A673 (cell line): ENCODE results near the gene CUL4A. TPM values are rescaled to one million over a fixed set of nuclear protein-coding genes. Genes with fewer than 3 reads are reported as not detected.

Experiments used
- BruUV-seq: library from RNA; stranded (reverse); fragments of 400-500 nt; replicated peaks from 2 replicates; lab custom pipeline; 2021; lab: Mats Ljungman, UMichigan
- CTCF ChIA-PET: fragments of 300-600 bp; sonication (Branson Sonifier 250); formaldehyde crosslinking; loops from one replicate; lab custom pipeline; 2022; ENCODE audit warnings: antibody characterized with exemption; lab: Charles Lee
- POLR2A ChIA-PET: fragments of 300-600 bp; sonication (Branson Sonifier 250); formaldehyde crosslinking; loops from one replicate; lab custom pipeline; 2022; ENCODE audit warnings: antibody characterized with exemption; ENCODE audit not compliant: low non-redundant PET; lab: Charles Lee
- DNase-seq: peaks from one replicate; pipeline ENCODE4 v3.0.0-alpha.2; 2015; ENCODE audit warnings: low spot score
- H3K27ac ChIP-seq: fragments of 200-600 bp; sonication (generic); 2 replicates; pipeline ENCODE4 v1.5.1; 2016; ENCODE audit warnings: mixed run types, low read depth, mild to moderate bottlenecking, mixed read lengths, antibody characterized with exemption, low read length; ENCODE audit not compliant: poor library complexity, severe bottlenecking
- H3K27me3 ChIP-seq: fragments of 200-600 bp; sonication (generic); replicated peaks from 2 replicates; pipeline ENCODE4 v1.6.1; 2017; ENCODE audit warnings: mixed run types, low read depth, mild to moderate bottlenecking, mixed read lengths, antibody characterized with exemption, low read length; ENCODE audit not compliant: insufficient read depth, poor library complexity
- H3K36me3 ChIP-seq: fragments of 200-600 bp; sonication (generic); 2 replicates; pipeline ENCODE4 v1.6.1; 2016; ENCODE audit warnings: mixed run types, mild to moderate bottlenecking, mixed read lengths, antibody characterized with exemption, low read length; ENCODE audit not compliant: insufficient read depth, poor library complexity, severe bottlenecking
- H3K4me1 ChIP-seq: fragments of 200-600 bp; sonication (generic); 2 replicates; pipeline ENCODE4 v1.6.1; 2017; ENCODE audit warnings: mixed run types, mild to moderate bottlenecking, mixed read lengths, antibody characterized with exemption, low read length; ENCODE audit not compliant: insufficient read depth, poor library complexity, severe bottlenecking
- H3K4me3 ChIP-seq: fragments of 200-600 bp; sonication (generic); 2 replicates; pipeline ENCODE4 v1.5.1; 2016; ENCODE audit warnings: low read depth, mixed run types, mild to moderate bottlenecking, mixed read lengths, low read length; ENCODE audit not compliant: poor library complexity, severe bottlenecking
- H3K9me3 ChIP-seq: fragments of 200-600 bp; sonication (generic); 2 replicates; pipeline ENCODE4 v1.6.1; 2016; ENCODE audit warnings: mixed run types, low read depth, mild to moderate bottlenecking, mixed read lengths, antibody characterized with exemption, low read length; ENCODE audit not compliant: poor library complexity, severe bottlenecking
- EZH2 ChIP-seq: fragments of 200-600 bp; sonication (generic); IDR thresholded peaks from 2 replicates; pipeline ENCODE4 v1.6.1; 2017; ENCODE audit warnings: borderline replicate concordance, low read depth, mild to moderate bottlenecking, mixed read lengths, antibody characterized with exemption, low read length; ENCODE audit not compliant: poor library complexity, severe bottlenecking
- intact Hi-C: fragments of 100-400 bp; cut with micrococcal nuclease; formaldehyde crosslinking; loops from one replicate; pipeline ENCODE4 v1.10.0; 2022; ENCODE audit not compliant: unreplicated experiment
- total RNA-seq: library from RNA; stranded (reverse); gene quantifications from 2 replicates; pipeline ENCODE4 v1.2.3, GENCODE V29; 2021
- TF ChIP-seq, protein P1 (sequence below): fragments of 300-800, 200-600 bp; sonication (generic); conservative IDR thresholded peaks from 2 replicates; pipeline ENCODE4 v1.5.1; 2017; ENCODE audit warnings: low read depth, mild to moderate bottlenecking, antibody characterized with exemption, low read length, moderate library complexity, mixed read lengths

Gene CUL4A
- total RNA-seq, 1 experiment from 2014 or later: 87.5 TPM

DNA sequence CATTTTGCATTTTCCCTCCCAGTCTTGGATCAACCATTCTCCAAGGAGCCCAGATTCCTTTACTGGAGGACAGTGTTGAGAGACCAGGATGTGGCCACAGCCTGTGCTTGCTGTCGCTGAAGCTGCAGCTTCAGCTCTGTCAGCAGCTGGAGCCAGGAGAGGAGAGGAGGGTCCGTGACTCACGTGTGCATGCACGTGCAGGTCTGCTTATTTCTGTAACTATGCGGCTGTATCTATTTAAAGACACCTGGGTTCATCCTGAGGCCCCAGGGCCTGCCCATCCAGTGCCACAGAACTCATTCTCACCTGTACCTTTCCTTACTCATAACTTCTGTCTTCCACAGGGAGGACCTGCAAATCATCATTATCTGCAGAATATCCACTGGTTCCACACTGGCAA, 79.5 kb downstream of the CUL4A start:
- POLR2A ChIA-PET: interaction anchor here (0.6 kb wide), 1 partner anchor 38 kb away, joined by 6 read pairs; no protein-coding TSS in a partner anchor
- no peak for TF ChIP-seq EZH2
- TF ChIP-seq, protein P1, sequence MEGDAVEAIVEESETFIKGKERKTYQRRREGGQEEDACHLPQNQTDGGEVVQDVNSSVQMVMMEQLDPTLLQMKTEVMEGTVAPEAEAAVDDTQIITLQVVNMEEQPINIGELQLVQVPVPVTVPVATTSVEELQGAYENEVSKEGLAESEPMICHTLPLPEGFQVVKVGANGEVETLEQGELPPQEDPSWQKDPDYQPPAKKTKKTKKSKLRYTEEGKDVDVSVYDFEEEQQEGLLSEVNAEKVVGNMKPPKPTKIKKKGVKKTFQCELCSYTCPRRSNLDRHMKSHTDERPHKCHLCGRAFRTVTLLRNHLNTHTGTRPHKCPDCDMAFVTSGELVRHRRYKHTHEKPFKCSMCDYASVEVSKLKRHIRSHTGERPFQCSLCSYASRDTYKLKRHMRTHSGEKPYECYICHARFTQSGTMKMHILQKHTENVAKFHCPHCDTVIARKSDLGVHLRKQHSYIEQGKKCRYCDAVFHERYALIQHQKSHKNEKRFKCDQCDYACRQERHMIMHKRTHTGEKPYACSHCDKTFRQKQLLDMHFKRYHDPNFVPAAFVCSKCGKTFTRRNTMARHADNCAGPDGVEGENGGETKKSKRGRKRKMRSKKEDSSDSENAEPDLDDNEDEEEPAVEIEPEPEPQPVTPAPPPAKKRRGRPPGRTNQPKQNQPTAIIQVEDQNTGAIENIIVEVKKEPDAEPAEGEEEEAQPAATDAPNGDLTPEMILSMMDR: no peak
- H3K4me3 ChIP-seq: no peak overlapping the region
- no peak overlapping the region for H3K27ac ChIP-seq
- no peaks in the 10 kb centered on the region for H3K4me1 ChIP-seq
- CTCF ChIA-PET: no interaction called here
- H3K36me3 ChIP-seq: no peaks in the 10 kb centered on the region
- H3K9me3 ChIP-seq: no peaks in the 10 kb centered on the region
- intact Hi-C loops: no loop called here
- DNase-seq: no peak
- no TSS peak for BruUV-seq
- H3K27me3 ChIP-seq: peaks cover 36% of the 10 kb centered on the region

DNA sequence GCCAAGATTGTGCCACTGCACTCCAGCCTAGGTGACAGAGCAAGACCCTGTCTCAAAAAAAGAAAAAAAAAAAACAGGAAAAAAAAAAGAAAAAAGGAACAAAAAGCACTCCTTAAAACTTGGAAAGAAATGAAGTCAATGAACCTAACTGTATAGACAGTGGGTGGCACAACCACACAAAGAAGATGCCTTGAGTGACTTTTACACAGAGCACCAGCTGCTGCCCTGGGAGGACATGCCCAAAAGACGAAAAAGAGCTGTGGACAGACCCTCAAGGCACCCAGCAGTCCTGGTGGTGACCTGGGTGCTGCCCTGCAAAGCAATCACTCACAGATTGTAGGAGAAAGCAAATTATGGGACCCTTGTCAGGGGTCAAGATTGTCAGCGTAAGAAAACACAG, 81.7 kb downstream of the CUL4A start:
- no peak for DNase-seq
- Histone ChIP-seq H3K27ac (no peak overlapping the region), H3K36me3 (no peaks in the 10 kb centered on the region), H3K4me3 (no peak overlapping the region), H3K27me3 (peaks cover 27% of the 10 kb centered on the region), H3K4me1 (no peaks in the 10 kb centered on the region), H3K9me3 (no peaks in the 10 kb centered on the region)
- POLR2A ChIA-PET: interaction anchor here (0.6 kb wide), 1 partner anchor 67 kb away, joined by 3 read pairs; no protein-coding TSS in a partner anchor
- intact Hi-C loops: no loop called here
- TF ChIP-seq, protein P1: no peak
- no peak for TF ChIP-seq EZH2
- no TSS peak for BruUV-seq
- CTCF ChIA-PET: no interaction called here

DNA sequence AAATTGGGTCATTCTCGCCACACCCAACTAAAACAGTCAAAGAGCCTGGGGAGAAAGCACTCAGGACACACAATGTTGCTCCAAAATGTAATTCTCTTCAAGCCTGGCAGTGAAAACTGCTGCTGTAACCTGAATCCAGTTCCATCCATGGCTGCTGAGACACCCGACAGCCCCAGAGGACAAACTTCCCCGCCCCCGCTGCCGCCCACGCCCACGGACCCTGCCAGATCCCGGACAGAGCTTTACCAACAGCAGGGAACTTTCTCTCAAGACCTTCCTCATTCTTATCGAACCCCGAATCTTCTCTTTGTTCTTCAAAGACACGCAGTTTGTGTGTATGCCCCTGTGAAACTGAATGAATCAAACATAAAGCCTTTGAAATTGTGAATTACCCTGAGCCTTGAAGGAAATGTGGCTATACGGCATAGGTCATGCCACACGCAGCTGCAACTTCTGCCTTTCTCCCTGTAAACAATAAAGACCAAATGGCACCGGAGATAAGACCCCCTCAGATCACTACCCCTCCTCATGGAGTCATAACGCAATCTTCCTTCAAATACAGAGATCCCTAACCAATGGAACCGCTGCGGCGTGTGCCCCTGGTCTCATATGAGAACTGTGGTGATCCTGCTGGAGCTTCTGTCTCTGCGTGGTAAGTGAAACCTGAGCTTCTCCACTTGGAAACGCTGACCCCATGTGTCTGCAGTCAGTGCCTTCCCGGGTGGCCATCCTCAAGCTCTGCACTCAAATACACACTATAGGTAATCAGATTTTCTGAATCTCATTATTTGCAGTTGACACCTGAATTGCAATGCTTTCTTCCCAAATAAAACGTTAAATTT, 82.8 kb downstream of the CUL4A start:
- H3K27me3 ChIP-seq: peaks cover 23% of the 10 kb centered on the region
- ChIA-PET CTCF (no interaction called here), POLR2A (no interaction called here)
- intact Hi-C loops: no loop called here
- no peaks in the 10 kb centered on the region for H3K9me3 ChIP-seq
- H3K4me1 ChIP-seq: no peaks in the 10 kb centered on the region
- H3K36me3 ChIP-seq: no peaks in the 10 kb centered on the region
- no TSS peak for BruUV-seq
- no peak overlapping the region for H3K27ac ChIP-seq
- no peak for TF ChIP-seq EZH2
- TF ChIP-seq, protein P1: no peak
- H3K4me3 ChIP-seq: peak overlapping the region; percentile 37
- DNase-seq: peak; percentile 25
